ENCODE measurements around the gene MYOG.

MYOG gene

GRCh38 chr1:203089001-203089650 lies 3.3 kb upstream of the MYOG start:
- Histone ChIP-seq H3K27me3 (ENCODE audit: control insufficient read depth, insufficient read depth, low read length) (no peaks in the 10 kb centered on the region), H3K27ac (ENCODE audit: low read length) (no peak overlapping the region), H3K36me3 (ENCODE audit: control insufficient read depth, insufficient read depth, low read length) (no peaks in the 10 kb centered on the region), H3K4me1 (ENCODE audit: control insufficient read depth, insufficient read depth, low read length) (no peaks in the 10 kb centered on the region), H3K4me3 (ENCODE audit: low read length) (no peak overlapping the region), H3K9me3 (ENCODE audit: control insufficient read depth, insufficient read depth, low read length) (no peaks in the 10 kb centered on the region)
- no peak for DNase-seq (ENCODE audit: low read depth, low spot score)
- WGBS (ENCODE audit: insufficient coverage, insufficient read length), result no CpG with 5 or more reads among the region's 7 CpGs

- Histone ChIP-seq H3K4me1 (ENCODE audit: control insufficient read depth, insufficient read depth, low read length) (no peaks in the 10 kb centered on the region), H3K9me3 (ENCODE audit: control insufficient read depth, insufficient read depth, low read length) (no peaks in the 10 kb centered on the region), H3K27me3 (ENCODE audit: control insufficient read depth, insufficient read depth, low read length) (no peaks in the 10 kb centered on the region), H3K36me3 (ENCODE audit: control insufficient read depth, insufficient read depth, low read length) (no peaks in the 10 kb centered on the region), H3K27ac (ENCODE audit: low read length) (no peak overlapping the region), H3K4me3 (ENCODE audit: low read length) (no peak overlapping the region)
- no peak for DNase-seq (ENCODE audit: low read depth, low spot score)
- no CpG with 5 or more reads among the region's 3 CpGs for WGBS (ENCODE audit: insufficient coverage, insufficient read length)
Observed at GRCh38 chr1:203088441-203088840, 2.6 kb upstream of the MYOG start.

GRCh38 chr1:203086992-203087763 lies 1.4 kb upstream of the MYOG start:
- DNase-seq (ENCODE audit: low read depth, low spot score), result no peak
- WGBS (ENCODE audit: insufficient coverage, insufficient read length), result no CpG with 5 or more reads among the region's 11 CpGs
- Histone ChIP-seq H3K4me1 (ENCODE audit: control insufficient read depth, insufficient read depth, low read length) (peaks cover 5% of the 10 kb centered on the region; the same call in 1 of the 2 replicates), H3K27me3 (ENCODE audit: control insufficient read depth, insufficient read depth, low read length) (no peaks in the 10 kb centered on the region), H3K27ac (ENCODE audit: low read length) (no peak overlapping the region), H3K36me3 (ENCODE audit: control insufficient read depth, insufficient read depth, low read length) (no peaks in the 10 kb centered on the region), H3K4me3 (ENCODE audit: low read length) (no peak overlapping the region), H3K9me3 (ENCODE audit: control insufficient read depth, insufficient read depth, low read length) (no peaks in the 10 kb centered on the region)

- Histone ChIP-seq H3K27me3 (ENCODE audit: control insufficient read depth, insufficient read depth, low read length) (no peaks in the 10 kb centered on the region), H3K4me1 (ENCODE audit: control insufficient read depth, insufficient read depth, low read length) (peaks cover 10% of the 10 kb centered on the region; the same call in 1 of the 2 replicates), H3K9me3 (ENCODE audit: control insufficient read depth, insufficient read depth, low read length) (no peaks in the 10 kb centered on the region), H3K4me3 (ENCODE audit: low read length) (no peak overlapping the region), H3K36me3 (ENCODE audit: control insufficient read depth, insufficient read depth, low read length) (no peaks in the 10 kb centered on the region), H3K27ac (ENCODE audit: low read length) (no peak overlapping the region)
- no CpG with 5 or more reads among the region's 14 CpGs for WGBS (ENCODE audit: insufficient coverage, insufficient read length)
- no peak for DNase-seq (ENCODE audit: low read depth, low spot score)
Observed at GRCh38 chr1:203084588-203085527, 954 bp downstream of the MYOG start.

GRCh38 chr1:203083463-203083921 lies 2.3 kb downstream of the MYOG start:
- peaks cover 10% of the 10 kb centered on the region; the same call in 1 of the 2 replicates for H3K4me1 ChIP-seq (ENCODE audit: control insufficient read depth, insufficient read depth, low read length)
- H3K27ac ChIP-seq (ENCODE audit: low read length), result no peak overlapping the region
- H3K27me3 ChIP-seq (ENCODE audit: control insufficient read depth, insufficient read depth, low read length), result no peaks in the 10 kb centered on the region
- no peaks in the 10 kb centered on the region for H3K36me3 ChIP-seq (ENCODE audit: control insufficient read depth, insufficient read depth, low read length)
- no peak for DNase-seq (ENCODE audit: low read depth, low spot score)
- no peaks in the 10 kb centered on the region for H3K9me3 ChIP-seq (ENCODE audit: control insufficient read depth, insufficient read depth, low read length)
- no peak overlapping the region for H3K4me3 ChIP-seq (ENCODE audit: low read length)
- no CpG with 5 or more reads among the region's 11 CpGs for WGBS (ENCODE audit: insufficient coverage, insufficient read length)

GRCh38 chr1:203082571-203083462 lies 3.0 kb downstream of the MYOG start:
- Histone ChIP-seq H3K9me3 (ENCODE audit: control insufficient read depth, insufficient read depth, low read length) (no peaks in the 10 kb centered on the region), H3K4me1 (ENCODE audit: control insufficient read depth, insufficient read depth, low read length) (peaks cover 10% of the 10 kb centered on the region; the same call in 1 of the 2 replicates), H3K4me3 (ENCODE audit: low read length) (no peak overlapping the region), H3K27me3 (ENCODE audit: control insufficient read depth, insufficient read depth, low read length) (no peaks in the 10 kb centered on the region), H3K27ac (ENCODE audit: low read length) (no peak overlapping the region), H3K36me3 (ENCODE audit: control insufficient read depth, insufficient read depth, low read length) (no peaks in the 10 kb centered on the region)
- WGBS (ENCODE audit: insufficient coverage, insufficient read length), result no CpG with 5 or more reads among the region's 11 CpGs
- DNase-seq (ENCODE audit: low read depth, low spot score), result no peak

- H3K9me3 ChIP-seq (ENCODE audit: control insufficient read depth, insufficient read depth, low read length), result no peaks in the 10 kb centered on the region
- peaks cover 10% of the 10 kb centered on the region; the same call in 1 of the 2 replicates for H3K4me1 ChIP-seq (ENCODE audit: control insufficient read depth, insufficient read depth, low read length)
- H3K4me3 ChIP-seq (ENCODE audit: low read length), result no peak overlapping the region
- no CpG with 5 or more reads among the region's 3 CpGs for WGBS (ENCODE audit: insufficient coverage, insufficient read length)
- H3K27ac ChIP-seq (ENCODE audit: low read length), result no peak overlapping the region
- DNase-seq (ENCODE audit: low read depth, low spot score), result no peak
- H3K27me3 ChIP-seq (ENCODE audit: control insufficient read depth, insufficient read depth, low read length), result no peaks in the 10 kb centered on the region; the same call in 1 of the 2 replicates
- no peaks in the 10 kb centered on the region for H3K36me3 ChIP-seq (ENCODE audit: control insufficient read depth, insufficient read depth, low read length)
Observed at GRCh38 chr1:203082231-203082505, 3.6 kb downstream of the MYOG start.

GRCh38 chr1:203081465-203082230 lies 4.2 kb downstream of the MYOG start:
- Histone ChIP-seq H3K4me3 (ENCODE audit: low read length) (no peak overlapping the region), H3K27ac (ENCODE audit: low read length) (no peak overlapping the region), H3K4me1 (ENCODE audit: control insufficient read depth, insufficient read depth, low read length) (peaks cover 10% of the 10 kb centered on the region; the same call in 1 of the 2 replicates), H3K27me3 (ENCODE audit: control insufficient read depth, insufficient read depth, low read length) (peaks cover 2% of the 10 kb centered on the region; the same call in 1 of the 2 replicates), H3K9me3 (ENCODE audit: control insufficient read depth, insufficient read depth, low read length) (no peaks in the 10 kb centered on the region), H3K36me3 (ENCODE audit: control insufficient read depth, insufficient read depth, low read length) (no peaks in the 10 kb centered on the region)
- DNase-seq (ENCODE audit: low read depth, low spot score), result no peak
- no CpG with 5 or more reads among the region's 9 CpGs for WGBS (ENCODE audit: insufficient coverage, insufficient read length)

- H3K4me1 ChIP-seq (ENCODE audit: control insufficient read depth, insufficient read depth, low read length), result peaks cover 11% of the 10 kb centered on the region; the same call in 1 of the 2 replicates
Observed at GRCh38 chr1:203080456-203080855, 5.4 kb downstream of the MYOG start.

More at GRCh38 chr1:203080456-203080855, 5.4 kb downstream of the MYOG start:
- H3K4me3 ChIP-seq (ENCODE audit: low read length), result no peak overlapping the region
- no peak for DNase-seq (ENCODE audit: low read depth, low spot score)
- H3K27ac ChIP-seq (ENCODE audit: low read length), result no peak overlapping the region
- peaks cover 8% of the 10 kb centered on the region; the same call in 1 of the 2 replicates for H3K27me3 ChIP-seq (ENCODE audit: control insufficient read depth, insufficient read depth, low read length)
- WGBS (ENCODE audit: insufficient coverage, insufficient read length), result no CpG with 5 or more reads among the region's 5 CpGs
- no peaks in the 10 kb centered on the region for H3K36me3 ChIP-seq (ENCODE audit: control insufficient read depth, insufficient read depth, low read length)
- H3K9me3 ChIP-seq (ENCODE audit: control insufficient read depth, insufficient read depth, low read length), result no peaks in the 10 kb centered on the region
